Measurements from ENCODE around the gene KCTD1. TPM values are rescaled to one million over a fixed set of nuclear protein-coding genes. Genes with fewer than 3 reads are reported as not detected.
A peak's percentile ranks its signal among the peaks of the same experiment; 100 is the strongest.

Gene KCTD1
- total RNA-seq, 1 donor from 2014 or later, result 18.8 TPM

DNA sequence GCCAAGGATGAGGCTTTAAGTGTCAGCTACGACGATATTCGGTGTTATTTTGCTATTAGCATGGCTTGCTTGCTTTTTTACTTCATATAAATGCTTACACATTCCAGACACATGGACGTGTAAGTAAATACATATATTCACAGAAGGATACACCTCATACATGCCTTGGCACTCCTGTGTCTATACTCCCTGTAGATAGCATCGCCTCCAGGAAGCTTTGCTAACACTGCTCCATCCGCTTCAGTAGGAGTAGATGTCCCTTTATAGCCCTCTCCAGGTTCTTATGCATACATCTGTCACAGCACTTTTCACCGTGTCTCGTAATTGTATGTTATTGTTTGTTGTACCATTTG is 27.5 kb upstream of the KCTD1 start:
- Mint-ChIP-seq H3K4me1 (ENCODE audit: low read depth, unreplicated experiment) (no peaks in the 10 kb centered on the region), H3K27ac (ENCODE audit: unreplicated experiment) (no peak overlapping the region), H3K9me3 (ENCODE audit: unreplicated experiment) (no peaks in the 10 kb centered on the region), H3K27me3 (ENCODE audit: unreplicated experiment) (peaks cover 4% of the 10 kb centered on the region), H3K4me3 (ENCODE audit: unreplicated experiment) (peak overlapping the region; percentile 66), H3K36me3 (ENCODE audit: unreplicated experiment) (no peaks in the 10 kb centered on the region)
- no peak for DNase-seq
- TF ChIP-seq, protein P1, sequence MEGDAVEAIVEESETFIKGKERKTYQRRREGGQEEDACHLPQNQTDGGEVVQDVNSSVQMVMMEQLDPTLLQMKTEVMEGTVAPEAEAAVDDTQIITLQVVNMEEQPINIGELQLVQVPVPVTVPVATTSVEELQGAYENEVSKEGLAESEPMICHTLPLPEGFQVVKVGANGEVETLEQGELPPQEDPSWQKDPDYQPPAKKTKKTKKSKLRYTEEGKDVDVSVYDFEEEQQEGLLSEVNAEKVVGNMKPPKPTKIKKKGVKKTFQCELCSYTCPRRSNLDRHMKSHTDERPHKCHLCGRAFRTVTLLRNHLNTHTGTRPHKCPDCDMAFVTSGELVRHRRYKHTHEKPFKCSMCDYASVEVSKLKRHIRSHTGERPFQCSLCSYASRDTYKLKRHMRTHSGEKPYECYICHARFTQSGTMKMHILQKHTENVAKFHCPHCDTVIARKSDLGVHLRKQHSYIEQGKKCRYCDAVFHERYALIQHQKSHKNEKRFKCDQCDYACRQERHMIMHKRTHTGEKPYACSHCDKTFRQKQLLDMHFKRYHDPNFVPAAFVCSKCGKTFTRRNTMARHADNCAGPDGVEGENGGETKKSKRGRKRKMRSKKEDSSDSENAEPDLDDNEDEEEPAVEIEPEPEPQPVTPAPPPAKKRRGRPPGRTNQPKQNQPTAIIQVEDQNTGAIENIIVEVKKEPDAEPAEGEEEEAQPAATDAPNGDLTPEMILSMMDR (IDR thresholded peaks at IDR 0.05; ENCODE audit: partially characterized antibody, unreplicated experiment), result no peak

DNA sequence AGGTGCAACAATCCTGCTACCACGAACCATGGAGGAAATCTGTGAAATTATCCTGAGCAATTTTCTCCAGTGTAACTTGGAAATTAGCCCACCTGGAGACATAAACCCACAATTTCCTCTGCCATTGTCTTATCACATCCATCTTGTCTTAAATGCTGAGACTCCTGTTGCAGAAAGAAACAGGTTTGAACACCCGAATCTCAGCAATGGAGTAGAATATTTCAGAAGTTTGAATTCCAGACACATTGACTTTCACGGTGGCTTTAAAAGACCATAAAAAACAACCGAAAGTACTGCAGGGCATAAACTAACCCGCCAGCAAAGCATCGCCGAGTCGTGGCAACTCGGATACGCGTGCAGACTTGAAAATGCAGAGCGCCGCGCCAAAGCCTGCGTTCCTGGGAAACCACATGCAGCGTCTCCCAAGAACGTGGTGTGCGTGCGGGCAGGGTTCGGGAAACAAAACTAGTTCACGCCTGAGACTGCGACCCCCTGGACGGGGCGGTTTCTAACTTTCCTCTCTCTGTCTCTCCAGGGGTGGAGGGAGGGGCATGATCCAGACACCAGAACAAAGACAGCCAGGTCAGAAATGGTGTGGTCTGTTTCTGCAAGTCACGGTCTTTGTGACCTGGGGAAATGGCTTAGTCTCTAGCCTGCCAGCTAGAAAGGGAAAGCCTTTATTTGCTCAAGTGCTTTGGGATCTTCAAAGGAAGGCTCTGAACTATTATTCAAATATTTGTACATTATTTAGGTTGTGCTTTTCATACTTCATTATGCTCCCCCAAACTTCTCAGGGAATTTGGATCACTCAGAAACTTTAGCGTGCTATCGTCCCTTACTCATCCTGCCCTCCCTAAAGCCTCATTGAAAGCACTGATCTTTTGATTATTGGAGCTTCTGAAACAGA is 26.9 kb upstream of the KCTD1 start:
- Mint-ChIP-seq H3K36me3 (ENCODE audit: unreplicated experiment) (no peaks in the 10 kb centered on the region), H3K4me3 (ENCODE audit: unreplicated experiment) (peak overlapping the region; percentile 72), H3K27ac (ENCODE audit: unreplicated experiment) (no peak overlapping the region), H3K4me1 (ENCODE audit: low read depth, unreplicated experiment) (no peaks in the 10 kb centered on the region), H3K27me3 (ENCODE audit: unreplicated experiment) (peaks cover 4% of the 10 kb centered on the region), H3K9me3 (ENCODE audit: unreplicated experiment) (no peaks in the 10 kb centered on the region)
- DNase-seq, result peak; percentile 37
- TF ChIP-seq, protein P1 (IDR thresholded peaks at IDR 0.05; ENCODE audit: partially characterized antibody, unreplicated experiment), result no peak

DNA sequence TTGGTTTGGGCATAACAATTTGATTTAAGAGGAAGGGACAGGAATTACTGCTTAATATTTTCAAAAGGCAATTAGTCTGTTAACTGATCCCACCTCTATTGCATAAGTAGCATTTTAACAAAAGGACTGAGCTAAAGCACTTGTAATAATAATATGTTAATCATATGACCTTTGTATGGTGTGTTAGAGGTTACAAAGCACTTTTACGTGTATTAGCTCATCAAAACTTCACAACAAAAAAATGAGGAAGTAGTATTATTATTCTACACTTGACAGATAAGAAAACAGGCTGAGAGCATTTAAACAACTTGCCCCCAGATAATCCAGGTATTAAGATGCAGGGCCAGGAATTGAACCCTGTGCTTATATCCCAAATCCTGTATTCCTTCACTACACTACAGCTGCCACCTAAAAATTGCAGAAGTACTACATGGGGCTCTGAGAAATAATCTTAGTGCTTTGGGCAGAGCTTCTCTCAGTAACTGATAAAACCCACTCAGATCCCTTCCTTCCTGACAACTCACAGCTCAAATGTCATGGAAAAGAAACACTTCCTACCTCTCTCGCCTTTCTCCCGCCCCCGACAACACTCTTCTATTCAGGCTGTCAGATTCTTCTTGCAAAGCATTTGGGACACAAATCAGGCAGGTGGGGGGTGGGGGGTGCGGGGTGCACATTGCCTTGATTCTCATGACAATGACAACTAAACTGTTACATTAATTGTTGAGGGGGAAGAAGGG is 20.7 kb upstream of the KCTD1 start:
- Mint-ChIP-seq H3K36me3 (ENCODE audit: unreplicated experiment) (no peaks in the 10 kb centered on the region), H3K27me3 (ENCODE audit: unreplicated experiment) (peaks cover 1% of the 10 kb centered on the region), H3K27ac (ENCODE audit: unreplicated experiment) (no peak overlapping the region), H3K4me1 (ENCODE audit: low read depth, unreplicated experiment) (no peaks in the 10 kb centered on the region), H3K9me3 (ENCODE audit: unreplicated experiment) (no peaks in the 10 kb centered on the region), H3K4me3 (ENCODE audit: unreplicated experiment) (no peak overlapping the region)
- TF ChIP-seq, protein P1 (IDR thresholded peaks at IDR 0.05; ENCODE audit: partially characterized antibody, unreplicated experiment), result no peak
- DNase-seq, result no peak

DNA sequence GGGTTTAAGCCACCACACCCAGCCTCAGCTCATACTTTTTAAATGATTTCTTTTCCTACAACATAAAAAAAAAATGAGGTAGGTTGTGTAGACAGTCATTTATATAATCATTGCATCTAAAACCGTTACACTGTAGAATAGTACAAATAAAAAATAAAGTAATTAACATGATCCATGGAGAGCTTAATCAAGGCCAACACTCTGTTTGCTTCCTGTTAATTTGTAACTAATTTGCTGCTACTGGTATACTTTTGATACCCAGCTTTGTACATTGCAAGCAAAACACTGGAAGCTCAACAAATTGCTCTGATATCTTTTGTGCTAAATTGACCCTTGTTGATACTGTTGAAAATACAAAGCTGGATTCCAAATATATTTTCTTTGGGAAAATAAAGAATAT is 20.2 kb upstream of the KCTD1 start:
- no peak overlapping the region for H3K4me3 Mint-ChIP-seq (ENCODE audit: unreplicated experiment)
- peaks cover 2% of the 10 kb centered on the region for H3K36me3 Mint-ChIP-seq (ENCODE audit: unreplicated experiment)
- H3K4me1 Mint-ChIP-seq (ENCODE audit: low read depth, unreplicated experiment), result no peaks in the 10 kb centered on the region
- no peak for DNase-seq
- TF ChIP-seq, protein P1 (IDR thresholded peaks at IDR 0.05; ENCODE audit: partially characterized antibody, unreplicated experiment), result no peak
- H3K9me3 Mint-ChIP-seq (ENCODE audit: unreplicated experiment), result peaks cover under 1% of the 10 kb centered on the region
- H3K27ac Mint-ChIP-seq (ENCODE audit: unreplicated experiment), result no peak overlapping the region
- peaks cover 1% of the 10 kb centered on the region for H3K27me3 Mint-ChIP-seq (ENCODE audit: unreplicated experiment)

All from glutamatergic neuron (in vitro differentiated cells).